H9 (cell line): Measurements from ENCODE around the gene CFAP410. TPM values are rescaled to one million over a fixed set of nuclear protein-coding genes. Genes with fewer than 3 reads are reported as not detected.

Source experiments
- DNase-seq: peaks from one replicate; pipeline ENCODE4 v3.0.0-alpha.2; 2017
- H2AFZ ChIP-seq: one replicate; pipeline ENCODE4 v1.6.1; 2013; ENCODE audit warnings: mild to moderate bottlenecking, low read length, control low read depth, moderate library complexity
- H2AK5ac ChIP-seq: 2 replicates; pipeline ENCODE4 v1.6.1; 2013; ENCODE audit warnings: low read length, control low read depth, mixed read lengths; ENCODE audit not compliant: insufficient read length
- H2BK120ac ChIP-seq: one replicate; pipeline ENCODE4 v1.6.1; 2013; ENCODE audit warnings: low read depth, mild to moderate bottlenecking, low read length, control low read depth, inconsistent platforms; ENCODE audit not compliant: poor library complexity, severe bottlenecking
- H2BK12ac ChIP-seq: 2 replicates; pipeline ENCODE4 v1.6.1; 2013; ENCODE audit warnings: low read length, control low read depth, mixed read lengths, low read depth; ENCODE audit not compliant: insufficient read length
- H2BK15ac ChIP-seq: 2 replicates; pipeline ENCODE4 v1.6.1; 2013; ENCODE audit warnings: low read depth, low read length, control low read depth
- H2BK20ac ChIP-seq: one replicate; pipeline ENCODE4 v1.6.1; 2013; ENCODE audit warnings: low read depth, mild to moderate bottlenecking, low read length, control low read depth, inconsistent platforms; ENCODE audit not compliant: poor library complexity, severe bottlenecking
- H2BK5ac ChIP-seq: 2 replicates; pipeline ENCODE4 v1.6.1; 2013; ENCODE audit warnings: low read length, control low read depth, mixed read lengths; ENCODE audit not compliant: insufficient read length
- H3K14ac ChIP-seq: 2 replicates; pipeline ENCODE4 v1.6.1; 2013; ENCODE audit warnings: low read length, control low read depth; ENCODE audit not compliant: insufficient read depth
- H3K18ac ChIP-seq: 2 replicates; pipeline ENCODE4 v1.6.1; 2013; ENCODE audit warnings: low read depth, mild to moderate bottlenecking, mixed read lengths, low read length, control low read depth; ENCODE audit not compliant: insufficient read length
- H3K23ac ChIP-seq: 2 replicates; pipeline ENCODE4 v1.6.1; 2013; ENCODE audit warnings: low read length, control low read depth, mixed read lengths, low read depth; ENCODE audit not compliant: insufficient read length
- H3K23me2 ChIP-seq: 2 replicates; pipeline ENCODE4 v1.6.1; 2013; ENCODE audit warnings: low read depth, mild to moderate bottlenecking, mixed read lengths, low read length, control low read depth; ENCODE audit not compliant: insufficient read length, poor library complexity, severe bottlenecking
- H3K27ac ChIP-seq: 2 replicates; pipeline ENCODE4 v1.5.1; 2013; ENCODE audit warnings: low read length, control low read depth, mixed read lengths, low read depth; ENCODE audit not compliant: insufficient read length
- H3K27me3 ChIP-seq: 2 replicates; pipeline ENCODE4 v1.6.1; 2013; ENCODE audit warnings: low read length, control low read depth, inconsistent platforms; ENCODE audit not compliant: insufficient read depth
- H3K4ac ChIP-seq: 2 replicates; pipeline ENCODE4 v1.6.1; 2013; ENCODE audit warnings: low read depth, mild to moderate bottlenecking, control low read depth, inconsistent platforms, low read length, moderate library complexity
- H3K4me1 ChIP-seq: 2 replicates; pipeline ENCODE4 v1.6.1; 2013; ENCODE audit warnings: low read length, control low read depth, inconsistent platforms; ENCODE audit not compliant: insufficient read depth
- H3K4me2 ChIP-seq: 2 replicates; pipeline ENCODE4 v1.6.1; 2013; ENCODE audit warnings: low read length, control low read depth, mixed read lengths; ENCODE audit not compliant: insufficient read length, insufficient read depth
- H3K56ac ChIP-seq: 2 replicates; pipeline ENCODE4 v1.6.1; 2013; ENCODE audit warnings: low read depth, mild to moderate bottlenecking, mixed read lengths, low read length, control low read depth; ENCODE audit not compliant: insufficient read length
- H3K79me1 ChIP-seq: 2 replicates; pipeline ENCODE4 v1.6.1; 2013; ENCODE audit warnings: low read depth, mild to moderate bottlenecking, moderate library complexity, low read length, control low read depth, inconsistent platforms; ENCODE audit not compliant: insufficient read depth, poor library complexity, severe bottlenecking
- H3K79me2 ChIP-seq: 2 replicates; pipeline ENCODE4 v1.6.1; 2013; ENCODE audit warnings: low read length, control low read depth, inconsistent platforms; ENCODE audit not compliant: insufficient read depth
- H3K9ac ChIP-seq: 2 replicates; pipeline ENCODE4 v1.6.1; 2013; ENCODE audit warnings: low read length, control low read depth, mixed read lengths; ENCODE audit not compliant: insufficient read length; ENCODE audit errors: extremely low read depth
- H3K9me3 ChIP-seq: one replicate; pipeline ENCODE4 v1.6.1; 2013; ENCODE audit warnings: low read depth, low read length, inconsistent platforms; ENCODE audit not compliant: control insufficient read depth
- H3T11ph ChIP-seq: one replicate; pipeline ENCODE4 v1.6.1; 2013; ENCODE audit warnings: mild to moderate bottlenecking, low read length, control low read depth, inconsistent platforms
- H4K20me1 ChIP-seq: one replicate; pipeline ENCODE4 v1.6.1; 2013; ENCODE audit not compliant: control insufficient read depth, insufficient read length, insufficient read depth
- H4K5ac ChIP-seq: 2 replicates; pipeline ENCODE4 v1.6.1; 2013; ENCODE audit warnings: low read depth, mild to moderate bottlenecking, mixed read lengths, low read length, control low read depth; ENCODE audit not compliant: insufficient read length
- H4K8ac ChIP-seq: replicated peaks from 2 replicates; pipeline ENCODE4 v1.6.1; 2013; ENCODE audit warnings: low read length, control low read depth, mixed read lengths, low read depth; ENCODE audit not compliant: insufficient read length
- H4K91ac ChIP-seq: 2 replicates; pipeline ENCODE4 v1.6.1; 2013; ENCODE audit warnings: low read depth, mild to moderate bottlenecking, moderate library complexity, mixed read lengths, low read length, control low read depth; ENCODE audit not compliant: insufficient read length
- H3K27ac Mint-ChIP-seq, 3 experiments: 2 replicates in 2 of 3; 3 replicates in 1 of 3; pipeline ENCODE4 v1.8.0; 2020 to 2021; ENCODE audit warnings: mixed read lengths in 3 of 3, mild to moderate bottlenecking in 1 of 3, moderate library complexity in 1 of 3
- H3K27me3 Mint-ChIP-seq: 2 replicates; pipeline ENCODE4 v1.8.0; 2021; ENCODE audit warnings: low read depth, mild to moderate bottlenecking, moderate library complexity, mixed read lengths
- H3K36me3 Mint-ChIP-seq, 3 experiments: 2 replicates in 2 of 3; 3 replicates in 1 of 3; pipeline ENCODE4 v1.8.0; 2020 to 2021; ENCODE audit warnings: low read depth in 3 of 3, mixed read lengths in 3 of 3; ENCODE audit not compliant: insufficient read depth in 1 of 3
- H3K4me1 Mint-ChIP-seq, 2 experiments: 2 replicates each; pipeline ENCODE4 v1.8.0; 2020; ENCODE audit warnings: mixed read lengths in 2 of 2
- H3K4me3 Mint-ChIP-seq, 2 experiments: 2 replicates in 1 of 2; 3 replicates in 1 of 2; pipeline ENCODE4 v1.8.0; 2020 to 2021; ENCODE audit warnings: mild to moderate bottlenecking in 2 of 2, mixed read lengths in 2 of 2, moderate library complexity in 1 of 2
- H3K9me3 Mint-ChIP-seq, 2 experiments: 2 replicates in 1 of 2; 3 replicates in 1 of 2; pipeline ENCODE4 v1.8.0; 2020; ENCODE audit warnings: mild to moderate bottlenecking in 2 of 2, mixed read lengths in 2 of 2, moderate library complexity in 1 of 2
- WGBS: extraction: QIAGEN DNeasy Blood & Tissue Kit; methylation state at CpG from one replicate; pipeline ENCODE4 v1.1.7; 2013; ENCODE audit warnings: missing lambda C conversion rate, low lambda C conversion rate, mixed read lengths; ENCODE audit not compliant: insufficient read length; ENCODE audit errors: extremely low coverage; 5-methylcytosine and 5-hydroxymethylcytosine counted together
- total RNA-seq: library from RNA; stranded (reverse); gene quantifications from 2 replicates; pipeline ENCODE4 v1.2.1, GENCODE V29; 2021
- TF ChIP-seq, protein P1 (sequence below): fragments of 200-600 bp; sonication (generic); conservative IDR thresholded peaks from 3 replicates; pipeline ENCODE4 v1.8.0; 2021; ENCODE audit warnings: antibody characterized with exemption, mild to moderate bottlenecking

Gene CFAP410
- total RNA-seq, 1 experiment from 2014 or later, result 17.0 TPM

DNA sequence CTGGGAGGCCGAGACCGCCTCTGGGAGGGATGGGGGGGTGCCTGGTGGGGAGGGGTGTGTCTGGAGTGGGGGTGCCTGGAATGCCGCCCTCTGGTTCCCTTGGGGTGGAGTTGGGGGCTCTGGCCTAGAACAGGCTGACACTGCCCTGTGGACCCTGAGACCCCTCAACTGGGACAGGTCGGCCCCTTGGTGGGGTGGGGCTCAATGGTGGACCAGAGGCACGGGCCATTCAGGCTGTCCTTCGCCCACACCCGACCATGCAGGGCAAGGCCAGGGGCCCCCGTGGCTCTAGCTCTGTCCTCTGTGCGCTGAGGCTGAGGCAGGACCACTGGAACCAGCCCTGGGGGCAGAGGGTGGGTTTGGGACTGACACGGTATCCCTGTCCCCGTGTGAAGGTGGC lies 24.6 kb downstream of the CFAP410 start:
- Histone ChIP-seq H3K4me1 (no peaks in the 10 kb centered on the region), H3K18ac (no peak overlapping the region), H2BK5ac (no peak overlapping the region), H2BK120ac (no peak overlapping the region), H3K9me3 (no peaks in the 10 kb centered on the region), H3K79me2 (no peaks in the 10 kb centered on the region), H3K79me1 (no peaks in the 10 kb centered on the region), H2AK5ac (no peak overlapping the region), H2BK12ac (no peak overlapping the region), H3T11ph (no peak overlapping the region), H3K4ac (no peak overlapping the region), H3K23me2 (no peaks in the 10 kb centered on the region), H4K91ac (no peak overlapping the region), H3K9ac (no peak overlapping the region), H3K27ac (no peak overlapping the region), H2BK20ac (no peak overlapping the region), H3K23ac (no peak overlapping the region), H2BK15ac (no peak overlapping the region), H2AFZ (no peak overlapping the region), H4K5ac (no peak overlapping the region), H3K27me3 (no peaks in the 10 kb centered on the region), H3K4me2 (no peak overlapping the region), H3K56ac (no peak overlapping the region), H4K20me1 (no peaks in the 10 kb centered on the region), H4K8ac (no peak overlapping the region), H3K14ac (no peak overlapping the region; the same call in 1 of the 2 replicates)
- H3K27ac Mint-ChIP-seq, result no peak overlapping the region
- no peak overlapping the region for H3K4me3 Mint-ChIP-seq
- no CpG with 5 or more reads among the region's 11 CpGs for WGBS
- no peak for DNase-seq
- H3K9me3 Mint-ChIP-seq, result no peaks in the 10 kb centered on the region
- TF ChIP-seq, protein P1, sequence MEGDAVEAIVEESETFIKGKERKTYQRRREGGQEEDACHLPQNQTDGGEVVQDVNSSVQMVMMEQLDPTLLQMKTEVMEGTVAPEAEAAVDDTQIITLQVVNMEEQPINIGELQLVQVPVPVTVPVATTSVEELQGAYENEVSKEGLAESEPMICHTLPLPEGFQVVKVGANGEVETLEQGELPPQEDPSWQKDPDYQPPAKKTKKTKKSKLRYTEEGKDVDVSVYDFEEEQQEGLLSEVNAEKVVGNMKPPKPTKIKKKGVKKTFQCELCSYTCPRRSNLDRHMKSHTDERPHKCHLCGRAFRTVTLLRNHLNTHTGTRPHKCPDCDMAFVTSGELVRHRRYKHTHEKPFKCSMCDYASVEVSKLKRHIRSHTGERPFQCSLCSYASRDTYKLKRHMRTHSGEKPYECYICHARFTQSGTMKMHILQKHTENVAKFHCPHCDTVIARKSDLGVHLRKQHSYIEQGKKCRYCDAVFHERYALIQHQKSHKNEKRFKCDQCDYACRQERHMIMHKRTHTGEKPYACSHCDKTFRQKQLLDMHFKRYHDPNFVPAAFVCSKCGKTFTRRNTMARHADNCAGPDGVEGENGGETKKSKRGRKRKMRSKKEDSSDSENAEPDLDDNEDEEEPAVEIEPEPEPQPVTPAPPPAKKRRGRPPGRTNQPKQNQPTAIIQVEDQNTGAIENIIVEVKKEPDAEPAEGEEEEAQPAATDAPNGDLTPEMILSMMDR, result no peak
- peaks cover 8 to 27% (median 25%) of the 10 kb centered on the region in 3 experiments for H3K36me3 Mint-ChIP-seq
- H3K4me1 Mint-ChIP-seq, result no peaks in the 10 kb centered on the region
- no peaks in the 10 kb centered on the region for H3K27me3 Mint-ChIP-seq
